ENCODE measurements around the gene GABRQ.

Gene GABRQ

GRCh38 chrX:152637649-152638442 lies at the start of gene GABRQ:
Gene GABRQ (plus strand): TSS chrX:152637895. CDS start chrX:152638203, 308 bp downstream.
- peaks cover 13% of the 10 kb centered on the region for H3K27me3 Mint-ChIP-seq
- H3K4me1 Mint-ChIP-seq: no peaks in the 10 kb centered on the region
- H3K27ac Mint-ChIP-seq: no peak within 1 kb of the TSS
- H3K9me3 Mint-ChIP-seq: no peaks in the 10 kb centered on the region
- ATAC-seq: no peak
- H3K4me3 Mint-ChIP-seq: no peak within 1 kb of the TSS
- no peaks in the 10 kb centered on the region for H3K36me3 Mint-ChIP-seq

GRCh38 chrX:152588206-152588605 lies 49.5 kb upstream of the GABRQ start:
- H3K4me3 Mint-ChIP-seq: no peak overlapping the region
- no peak overlapping the region for H3K27ac Mint-ChIP-seq
- no peaks in the 10 kb centered on the region for H3K27me3 Mint-ChIP-seq
- no peak for ATAC-seq
- H3K9me3 Mint-ChIP-seq: no peaks in the 10 kb centered on the region
- no peaks in the 10 kb centered on the region for H3K36me3 Mint-ChIP-seq
- H3K4me1 Mint-ChIP-seq: no peaks in the 10 kb centered on the region

DNA sequence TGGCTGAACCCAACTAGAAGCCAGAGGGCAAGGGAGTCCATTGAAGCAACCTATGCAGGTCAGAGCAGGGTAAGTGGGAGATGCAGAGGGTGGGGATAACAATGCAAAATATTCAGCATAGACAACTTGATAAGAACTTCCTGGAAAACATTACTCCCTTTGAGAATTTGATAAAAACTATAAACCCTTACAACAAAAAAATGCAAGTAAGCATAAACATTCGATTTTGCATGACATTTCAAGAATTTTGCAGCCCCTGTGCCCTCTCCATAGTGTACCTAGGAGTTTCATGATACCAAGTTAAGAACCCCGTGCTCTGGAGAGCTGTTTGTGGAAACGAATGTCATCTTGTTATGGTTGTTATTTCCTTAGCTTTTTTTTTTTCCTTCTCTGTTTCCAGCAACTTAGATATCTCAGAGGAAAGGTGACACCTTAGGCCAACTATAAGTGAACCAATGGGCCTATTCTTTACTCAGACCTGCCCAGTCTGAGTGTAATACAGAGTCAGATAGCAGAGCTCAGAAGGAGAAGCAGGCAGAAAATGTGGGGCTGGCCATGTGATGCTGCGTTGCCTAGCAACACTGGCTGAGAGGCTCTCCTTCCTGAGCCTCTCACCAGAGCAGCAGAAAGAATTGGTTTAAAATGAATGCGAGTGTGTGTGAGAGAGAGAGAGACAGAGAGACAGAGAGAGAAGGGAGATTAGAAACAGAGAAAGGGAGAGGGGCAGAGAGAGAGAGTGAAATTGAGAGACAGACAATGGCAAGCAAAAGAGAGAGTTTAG lies 36.7 kb upstream of the GABRQ start:
- Mint-ChIP-seq H3K36me3 (no peaks in the 10 kb centered on the region), H3K4me3 (no peak overlapping the region), H3K9me3 (no peaks in the 10 kb centered on the region), H3K27ac (no peak overlapping the region), H3K27me3 (no peaks in the 10 kb centered on the region), H3K4me1 (no peaks in the 10 kb centered on the region)
- ATAC-seq: no peak

DNA sequence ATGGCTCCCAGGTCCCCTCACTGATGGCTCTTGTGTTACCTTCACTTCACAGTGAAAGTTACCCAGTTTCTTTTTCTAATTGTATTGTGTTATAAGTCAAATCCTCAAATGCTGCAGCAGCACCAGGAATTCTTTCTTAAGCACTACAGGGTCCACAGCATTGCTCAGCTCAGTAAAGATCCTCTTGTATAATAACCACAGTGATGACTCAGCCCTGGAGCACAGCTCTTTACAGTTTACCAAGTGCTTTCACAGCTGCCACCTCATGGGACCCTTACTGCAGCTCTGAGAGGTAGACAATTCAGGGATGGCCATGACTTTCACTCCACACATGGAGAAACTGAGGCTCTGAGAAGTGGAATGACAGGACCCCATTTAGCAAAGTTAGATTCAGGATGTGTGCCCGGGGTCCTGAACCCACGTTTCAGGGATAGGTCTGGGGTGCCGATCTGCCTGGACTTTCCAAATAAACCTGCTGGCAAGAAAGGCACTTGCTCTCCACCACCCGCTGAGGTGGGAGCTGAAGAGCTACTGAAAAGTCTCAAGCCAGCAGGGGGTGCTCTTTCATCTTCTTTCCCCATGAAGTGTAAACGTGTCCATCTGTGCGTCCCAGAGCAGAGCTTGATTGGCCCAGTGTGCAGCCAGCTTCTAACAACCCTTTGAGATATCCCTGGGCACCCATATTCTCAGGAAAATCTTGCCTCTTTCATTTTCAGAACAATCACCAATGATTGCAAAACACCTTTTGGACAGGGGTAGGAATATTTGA lies 35.7 kb upstream of the GABRQ start:
- H3K4me1 Mint-ChIP-seq: no peaks in the 10 kb centered on the region
- no peaks in the 10 kb centered on the region for H3K9me3 Mint-ChIP-seq
- no peaks in the 10 kb centered on the region for H3K36me3 Mint-ChIP-seq

DNA sequence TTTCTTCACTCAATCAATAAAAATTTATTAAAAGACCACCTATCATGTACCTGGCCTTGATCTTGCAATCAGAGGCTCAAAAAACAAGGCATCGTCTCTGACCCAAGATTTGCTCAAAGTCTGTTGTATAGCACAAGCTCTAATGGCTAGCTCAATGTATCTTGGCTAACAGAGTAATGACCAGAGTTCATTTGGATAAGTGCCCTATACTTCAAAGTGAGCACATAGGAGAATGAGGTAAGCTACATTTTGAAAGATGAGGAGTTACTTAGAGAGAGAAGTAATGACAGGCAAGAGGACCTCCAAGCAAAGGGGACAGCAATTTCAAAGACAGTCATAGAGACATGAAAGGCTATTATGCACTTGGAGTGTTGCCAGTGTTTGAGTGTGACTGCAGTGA lies 22.9 kb upstream of the GABRQ start:
- no peaks in the 10 kb centered on the region for H3K9me3 Mint-ChIP-seq
- no peaks in the 10 kb centered on the region for H3K27me3 Mint-ChIP-seq
- H3K4me1 Mint-ChIP-seq: no peaks in the 10 kb centered on the region
- no peak overlapping the region for H3K27ac Mint-ChIP-seq
- H3K36me3 Mint-ChIP-seq: no peaks in the 10 kb centered on the region
- H3K4me3 Mint-ChIP-seq: no peak overlapping the region
- ATAC-seq: no peak

More for the DNA sequence above, 35.7 kb upstream of the GABRQ start:
- Mint-ChIP-seq H3K27ac (no peak overlapping the region), H3K27me3 (no peaks in the 10 kb centered on the region), H3K4me3 (no peak overlapping the region)
- ATAC-seq: no peak

GRCh38 chrX:152619897-152620296 lies 17.8 kb upstream of the GABRQ start:
- Mint-ChIP-seq H3K36me3 (no peaks in the 10 kb centered on the region), H3K27me3 (no peaks in the 10 kb centered on the region), H3K4me3 (no peak overlapping the region), H3K9me3 (no peaks in the 10 kb centered on the region), H3K27ac (no peak overlapping the region), H3K4me1 (no peaks in the 10 kb centered on the region)
- no peak for ATAC-seq

DNA sequence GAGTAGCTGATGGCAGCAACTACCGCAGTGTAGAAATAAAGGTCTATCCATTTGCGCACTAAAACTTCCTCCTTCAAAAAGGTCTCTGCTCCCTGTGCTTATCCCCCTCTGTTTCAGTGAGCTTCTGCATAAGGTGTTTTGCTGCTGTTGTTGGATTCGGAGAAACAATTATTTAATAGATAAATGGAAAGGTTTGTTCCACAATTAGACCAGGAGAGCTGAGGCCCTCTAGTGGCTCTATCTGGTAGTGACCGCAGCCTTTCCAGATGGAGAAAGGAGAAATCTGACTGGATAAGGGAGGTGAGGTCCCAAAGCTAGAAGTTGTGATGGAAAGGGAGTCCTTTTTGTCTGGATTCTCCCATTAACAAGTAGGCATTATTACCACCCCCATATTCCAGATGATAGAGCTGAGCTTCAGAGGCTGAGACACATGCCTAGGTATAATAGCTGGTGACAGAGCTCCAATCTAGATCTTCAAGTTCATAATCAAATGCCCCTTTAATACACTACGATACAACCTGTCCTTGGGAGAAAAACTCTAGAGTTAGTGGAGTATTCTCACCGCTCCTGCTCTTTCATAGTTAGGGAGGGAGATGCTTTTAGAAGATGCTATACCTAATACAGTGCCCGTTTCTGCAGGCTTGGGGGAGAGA lies 5.1 kb upstream of the GABRQ start:
- no peak for ATAC-seq
- Mint-ChIP-seq H3K9me3 (no peaks in the 10 kb centered on the region), H3K27ac (no peak overlapping the region), H3K36me3 (no peaks in the 10 kb centered on the region), H3K27me3 (peaks cover 6% of the 10 kb centered on the region), H3K4me1 (no peaks in the 10 kb centered on the region), H3K4me3 (no peak overlapping the region)

DNA sequence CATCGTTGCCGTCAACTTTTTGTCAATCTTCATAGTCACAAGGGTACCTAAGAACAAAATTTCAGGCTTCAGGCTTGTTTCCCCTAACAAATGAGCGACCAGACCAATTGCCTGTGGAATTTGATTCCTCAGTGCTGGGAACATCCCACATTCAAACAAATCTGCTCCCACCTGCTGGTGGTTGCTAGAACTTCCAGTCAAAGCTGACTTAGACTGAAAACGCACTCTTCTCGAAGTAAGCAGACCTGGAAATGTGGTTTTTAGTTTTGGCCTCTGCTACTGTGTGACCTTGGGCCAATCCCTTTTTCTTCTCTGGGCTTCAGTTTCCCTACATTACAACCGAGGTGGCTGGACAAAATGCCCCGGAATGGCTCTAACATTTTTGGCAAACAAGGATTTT lies 1.8 kb upstream of the GABRQ start:
- H3K36me3 Mint-ChIP-seq: no peaks in the 10 kb centered on the region
- H3K4me3 Mint-ChIP-seq: no peak overlapping the region
- no peaks in the 10 kb centered on the region for H3K4me1 Mint-ChIP-seq
- no peak overlapping the region for H3K27ac Mint-ChIP-seq
- ATAC-seq: no peak
- H3K9me3 Mint-ChIP-seq: no peaks in the 10 kb centered on the region
- peaks cover 13% of the 10 kb centered on the region for H3K27me3 Mint-ChIP-seq

GRCh38 chrX:152638443-152638904 lies 779 bp downstream of the GABRQ start:
- Mint-ChIP-seq H3K4me1 (no peaks in the 10 kb centered on the region), H3K27ac (no peak overlapping the region), H3K9me3 (no peaks in the 10 kb centered on the region), H3K27me3 (peaks cover 13% of the 10 kb centered on the region), H3K36me3 (no peaks in the 10 kb centered on the region), H3K4me3 (no peak overlapping the region)
- ATAC-seq: no peak

- Mint-ChIP-seq H3K27me3 (peaks cover 13% of the 10 kb centered on the region), H3K36me3 (no peaks in the 10 kb centered on the region), H3K9me3 (no peaks in the 10 kb centered on the region), H3K4me1 (no peaks in the 10 kb centered on the region), H3K4me3 (no peak overlapping the region), H3K27ac (no peak overlapping the region)
- ATAC-seq: no peak
Observed at GRCh38 chrX:152639426-152639825, 1.7 kb downstream of the GABRQ start.

- Mint-ChIP-seq H3K27ac (no peak overlapping the region), H3K4me3 (no peak overlapping the region), H3K36me3 (no peaks in the 10 kb centered on the region), H3K27me3 (peaks cover 13% of the 10 kb centered on the region), H3K4me1 (no peaks in the 10 kb centered on the region), H3K9me3 (no peaks in the 10 kb centered on the region)
- ATAC-seq: no peak
Observed at GRCh38 chrX:152640034-152640818, 2.5 kb downstream of the GABRQ start.

DNA sequence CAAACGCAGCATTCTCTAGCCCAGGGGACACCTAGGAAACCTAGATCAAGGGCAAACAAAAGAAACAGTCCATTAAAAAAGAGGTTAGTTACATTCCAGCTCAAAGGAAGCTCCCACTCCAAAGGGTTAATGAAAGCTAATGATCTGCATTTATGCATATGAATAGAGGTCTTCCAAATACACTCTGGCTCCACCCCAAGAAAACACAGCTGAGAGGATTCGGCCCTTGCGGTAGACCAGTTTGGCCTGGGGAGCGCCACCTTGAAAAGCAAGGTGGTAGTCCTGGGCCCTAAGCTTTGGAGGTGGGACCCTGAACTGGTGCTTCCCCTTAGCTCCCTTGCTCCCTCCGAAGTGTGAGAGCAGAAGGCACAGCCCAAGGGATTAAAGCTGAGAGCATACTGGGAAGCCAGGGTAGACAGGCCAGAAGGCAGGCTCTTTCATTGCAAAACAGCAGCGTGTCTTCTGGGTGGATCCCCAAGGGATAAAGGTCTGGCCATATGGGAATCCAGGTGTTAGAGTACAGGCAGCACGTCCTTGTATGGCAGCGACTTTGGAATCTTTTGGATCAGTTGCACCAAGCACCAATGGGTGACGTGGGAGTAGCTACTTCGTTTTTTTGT lies 3.7 kb downstream of the GABRQ start:
- no peaks in the 10 kb centered on the region for H3K36me3 Mint-ChIP-seq
- H3K4me1 Mint-ChIP-seq: no peaks in the 10 kb centered on the region
- no peak overlapping the region for H3K4me3 Mint-ChIP-seq
- no peak overlapping the region for H3K27ac Mint-ChIP-seq
- H3K9me3 Mint-ChIP-seq: no peaks in the 10 kb centered on the region
- peaks cover 13% of the 10 kb centered on the region for H3K27me3 Mint-ChIP-seq
- ATAC-seq: no peak

DNA sequence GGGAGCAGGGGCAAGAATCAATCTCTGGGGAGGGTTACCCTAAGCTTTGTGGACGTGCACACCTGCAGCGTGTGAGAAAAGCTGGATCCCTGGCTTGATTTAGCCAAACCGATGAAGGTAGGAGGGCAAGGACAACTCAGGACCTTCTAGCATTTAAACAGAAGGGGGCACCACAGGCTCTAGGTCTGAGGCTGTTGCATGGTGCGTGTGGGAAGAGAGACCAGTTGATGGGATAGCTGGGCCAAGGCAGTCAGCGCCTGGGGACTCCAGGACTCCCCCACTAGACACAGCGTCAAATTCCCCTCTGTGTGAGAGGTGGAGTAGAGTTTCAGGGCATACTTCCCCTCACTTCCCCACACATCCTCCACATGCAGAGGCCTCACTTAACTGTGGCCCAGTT lies 4.3 kb downstream of the GABRQ start:
- no peaks in the 10 kb centered on the region for H3K9me3 Mint-ChIP-seq
- ATAC-seq: peak; percentile 39

More for the DNA sequence above, 4.3 kb downstream of the GABRQ start:
- Mint-ChIP-seq H3K36me3 (no peaks in the 10 kb centered on the region), H3K4me3 (no peak overlapping the region), H3K27me3 (peaks cover 13% of the 10 kb centered on the region), H3K4me1 (no peaks in the 10 kb centered on the region), H3K27ac (no peak overlapping the region)
